M059J (cell line): ENCODE results near the gene CROCC2. TPM values are rescaled to one million over a fixed set of nuclear protein-coding genes. Genes with fewer than 3 reads are reported as not detected.

Experiments
- DNase-seq: peaks from one replicate; pipeline ENCODE4 v3.0.0-alpha.2; 2012; ENCODE audit warnings: low read depth
- total RNA-seq: library from RNA; depleted of rRNA; stranded (reverse); fragments of >200 nt; shearing (Covaris generic); gene quantifications from 2 replicates; pipeline ENCODE4 v1.2.3, GENCODE V29; 2014

Gene CROCC2
- total RNA-seq, 1 experiment from 2014 or later = not detected

DNA sequence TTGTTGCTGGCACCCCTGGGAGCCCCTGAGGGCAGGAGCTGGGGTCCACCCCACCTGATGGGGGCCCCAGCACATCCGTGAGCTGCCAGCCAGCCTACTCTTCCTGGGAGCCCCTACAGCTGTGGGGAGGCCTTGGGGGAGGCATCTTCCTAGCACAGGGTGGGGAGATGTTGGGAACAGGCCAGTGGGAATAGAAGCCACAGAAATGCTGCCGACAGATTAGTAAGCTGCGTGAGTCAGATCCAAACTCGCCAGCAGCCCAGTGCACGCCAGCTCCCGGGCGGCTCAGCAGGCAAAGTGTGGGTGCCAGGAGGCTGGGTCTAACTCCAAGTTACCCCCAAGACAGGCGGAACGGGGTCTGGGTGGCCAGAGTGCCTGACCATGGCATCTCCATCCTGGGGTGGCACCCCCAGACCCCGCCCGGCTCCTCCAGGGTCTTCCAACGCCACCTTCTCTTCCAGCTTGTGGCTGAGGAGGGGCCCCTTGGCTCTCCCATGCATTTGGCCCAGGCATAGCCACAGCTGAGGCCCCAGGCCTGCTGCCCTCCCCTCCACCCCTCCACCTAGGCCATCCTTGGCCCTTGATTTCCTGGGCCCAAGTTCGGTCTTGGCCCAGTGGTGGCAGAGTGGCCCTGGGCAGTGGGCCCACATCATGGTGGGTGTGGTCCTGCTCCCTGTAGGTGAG lies 15.3 kb downstream of the CROCC2 start:
- DNase-seq = peak; percentile 85

DNA sequence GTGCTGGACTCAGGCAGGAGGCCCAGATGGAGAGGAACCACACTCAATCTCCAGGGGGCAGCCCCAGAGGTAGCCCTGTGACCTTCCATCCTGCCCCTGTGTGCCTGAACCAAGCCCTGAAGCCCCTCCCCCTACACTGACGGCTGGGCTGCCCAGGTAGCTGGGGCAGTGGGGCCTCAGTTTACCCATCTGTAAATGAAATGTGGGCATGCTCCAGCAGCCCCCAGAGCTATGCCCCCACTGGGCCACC lies 15.8 kb downstream of the CROCC2 start:
- no peak for DNase-seq

DNA sequence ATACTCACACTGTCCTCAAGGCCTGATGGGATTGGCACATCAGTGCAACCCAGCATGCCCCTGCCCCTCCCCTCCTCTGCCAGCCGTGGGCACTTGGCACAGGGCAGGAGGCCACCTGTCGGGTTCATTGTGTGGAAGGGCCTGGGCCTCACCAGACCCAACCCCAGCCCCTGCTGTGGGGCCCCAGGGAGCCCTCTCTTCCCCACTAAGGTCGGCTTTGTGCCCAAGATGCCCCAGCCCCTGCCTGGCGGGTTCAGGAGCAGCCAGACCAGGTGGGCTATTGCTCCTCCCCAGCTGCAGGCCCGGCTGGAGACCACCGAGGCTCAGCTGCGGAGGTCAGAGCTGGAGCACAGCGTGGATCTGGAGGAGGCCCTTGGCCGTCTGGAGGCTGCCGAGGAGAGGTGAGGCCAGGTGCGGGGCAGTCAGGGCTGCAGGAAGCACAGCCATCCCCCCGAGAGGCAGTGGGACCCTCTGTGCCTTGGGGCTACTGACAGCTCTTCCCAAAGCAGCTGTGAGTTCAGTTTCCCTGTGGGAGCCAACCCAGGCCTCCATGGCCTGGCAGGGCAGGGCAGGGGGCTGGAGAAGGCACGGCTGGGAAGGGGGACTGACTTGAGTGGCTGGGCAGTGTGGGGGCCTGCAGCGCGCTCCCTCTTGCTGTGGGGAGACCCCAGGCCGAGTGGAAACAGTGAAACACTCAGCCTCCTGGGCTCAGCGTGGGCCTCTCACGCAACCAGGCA lies 16.3 kb downstream of the CROCC2 start:
- DNase-seq = no peak

DNA sequence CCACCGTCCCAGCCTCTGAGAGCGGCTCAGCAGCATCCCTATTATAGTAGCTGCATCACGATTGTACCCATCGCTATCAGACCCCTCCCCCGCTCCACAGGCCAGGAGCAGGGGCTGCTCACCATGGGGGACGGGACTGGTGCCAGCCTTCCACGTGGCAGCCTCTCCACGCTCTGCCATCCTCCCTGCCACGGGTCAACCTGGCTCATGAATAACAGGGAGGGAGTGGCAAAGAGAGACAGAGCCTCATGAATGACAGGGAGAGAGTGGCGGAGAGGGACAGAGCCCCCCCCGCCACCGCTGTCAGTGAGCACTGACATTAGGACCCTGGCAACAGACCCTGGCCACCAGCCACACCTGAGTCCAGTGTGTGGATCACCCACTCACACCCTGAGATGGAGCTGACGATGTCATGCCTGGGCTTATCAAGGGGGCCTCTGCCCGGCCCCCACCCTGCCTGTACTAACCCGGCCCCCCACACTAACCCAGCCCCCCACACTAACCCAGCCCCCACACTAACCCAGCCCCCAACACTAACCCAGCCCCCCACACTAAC lies 16.9 kb downstream of the CROCC2 start:
- DNase-seq = no peak

DNA sequence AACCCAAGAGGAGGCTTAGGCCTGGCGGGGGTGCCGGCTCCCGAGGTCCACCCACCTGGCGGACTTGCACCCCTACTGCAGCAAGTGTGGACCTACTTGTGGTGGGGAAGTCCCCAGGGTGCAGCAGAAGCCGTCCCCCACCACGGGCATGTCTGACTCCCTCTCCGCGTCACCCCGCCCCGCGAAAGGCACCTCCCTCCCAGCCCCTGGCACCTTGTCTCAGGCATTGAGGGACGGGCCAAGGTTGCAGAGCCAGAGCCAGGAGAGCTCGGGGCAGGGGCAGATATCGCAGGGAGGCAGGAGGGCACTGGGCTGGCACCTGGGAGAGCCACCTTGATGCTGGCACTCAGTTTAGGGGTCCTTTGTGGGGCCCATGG lies 19.0 kb downstream of the CROCC2 start:
- DNase-seq = no peak

DNA sequence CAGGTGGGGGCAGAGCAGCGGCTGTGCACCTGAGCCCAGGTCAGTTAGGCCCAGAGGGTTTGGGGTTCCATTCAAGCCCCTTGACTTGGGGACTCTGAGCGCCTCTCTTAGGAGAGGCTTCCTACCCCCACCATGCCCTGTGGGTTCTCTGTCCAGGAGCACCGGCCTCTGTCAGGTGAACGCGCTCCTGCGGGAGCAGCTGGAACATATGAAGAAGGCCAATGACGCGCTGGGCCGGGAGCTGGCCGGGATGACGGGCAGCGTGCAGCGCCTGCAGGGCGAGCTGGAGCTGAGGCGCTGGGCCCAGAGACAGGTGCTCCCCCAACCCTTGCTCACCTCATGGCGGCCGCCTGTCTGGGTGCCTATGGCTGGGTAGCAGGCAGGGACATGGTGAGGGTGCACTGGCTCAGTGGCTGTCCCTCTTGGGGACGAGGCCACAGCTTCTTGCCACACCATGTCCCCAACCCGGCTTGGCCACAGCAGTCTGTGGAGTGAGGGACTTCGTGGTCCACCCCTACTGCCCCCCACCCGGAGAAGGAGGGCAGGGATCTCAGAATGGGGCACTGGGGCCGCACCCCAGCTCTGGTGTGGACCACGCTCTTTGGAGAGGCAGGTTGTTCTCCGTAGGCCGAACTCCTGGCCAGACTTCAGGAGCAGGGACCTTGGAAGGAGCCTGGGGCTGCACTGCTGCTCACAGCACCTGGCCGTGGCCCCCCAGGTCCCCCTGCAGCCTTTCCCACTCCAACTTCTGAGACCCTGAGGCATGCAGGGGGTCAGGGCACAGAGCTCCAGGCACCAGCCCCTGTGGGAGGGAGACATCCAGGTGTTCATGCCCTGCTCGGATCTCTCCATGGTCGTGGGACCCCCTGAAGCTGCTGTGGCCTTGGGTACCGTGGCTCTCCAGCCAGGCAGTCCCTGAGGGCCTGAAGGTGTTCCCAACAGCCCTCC lies 19.7 kb downstream of the CROCC2 start:
- DNase-seq = no peak

DNA sequence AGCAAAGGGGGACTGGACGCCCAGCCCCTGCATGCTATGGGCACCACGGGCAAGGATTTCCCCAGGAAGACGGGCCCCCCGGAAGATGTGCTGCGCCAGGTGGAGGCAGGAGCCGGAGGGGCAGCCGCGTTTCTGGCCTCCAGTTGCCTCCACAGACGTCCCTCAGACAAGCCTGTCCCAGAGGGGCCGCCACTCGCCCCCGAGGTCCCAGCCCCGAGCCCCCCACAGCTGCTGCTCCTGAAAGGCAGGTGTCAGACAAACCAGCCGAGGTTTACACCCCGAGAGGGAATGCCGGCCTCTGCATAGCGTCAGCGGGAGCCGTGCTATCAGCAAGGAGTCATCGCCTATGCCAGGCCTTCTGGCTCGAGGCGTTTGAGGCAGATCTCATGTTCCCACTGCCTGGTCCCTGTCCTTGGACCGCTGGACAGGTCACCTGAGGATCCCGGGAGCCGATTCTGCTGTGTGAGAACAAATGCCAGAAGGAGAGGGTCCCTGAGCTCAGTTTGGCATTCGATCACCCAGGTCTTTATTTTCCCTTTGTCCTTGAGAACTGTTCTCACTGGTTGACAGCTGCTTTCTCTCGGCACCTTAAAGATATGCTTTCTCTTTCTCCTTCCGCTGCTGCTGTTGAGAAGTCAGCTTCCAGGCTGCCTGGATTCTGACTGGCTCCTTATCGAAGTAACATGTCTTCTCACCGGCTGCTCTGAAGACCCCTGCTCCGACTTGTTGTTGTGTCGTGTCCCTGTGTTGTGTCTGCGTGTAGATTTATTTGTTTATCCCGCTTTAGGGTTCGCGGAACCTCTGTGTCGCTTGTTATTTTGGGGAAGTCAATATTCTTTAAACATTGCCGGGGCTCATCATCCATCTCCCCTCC lies 20.6 kb downstream of the CROCC2 start:
- DNase-seq = no peak

DNA sequence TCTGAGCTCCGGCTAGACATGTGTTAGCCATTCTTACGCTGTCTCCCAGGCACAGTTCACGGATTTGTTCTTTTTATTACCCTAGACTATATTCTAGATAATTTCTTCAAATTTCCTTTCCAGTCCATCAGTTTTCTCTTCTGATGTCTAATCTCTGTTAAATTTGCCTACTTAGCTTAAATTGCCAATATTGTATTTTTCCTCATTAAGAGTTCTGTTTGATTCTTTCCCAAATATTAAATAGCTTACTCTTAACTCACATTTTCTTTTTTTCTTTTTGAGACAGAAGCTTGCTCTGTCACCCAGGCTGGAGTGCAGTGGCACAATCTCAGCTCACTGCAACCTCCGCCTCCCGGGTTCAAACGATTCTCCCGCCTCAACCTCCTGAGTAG lies 21.2 kb downstream of the CROCC2 start:
- no peak for DNase-seq

DNA sequence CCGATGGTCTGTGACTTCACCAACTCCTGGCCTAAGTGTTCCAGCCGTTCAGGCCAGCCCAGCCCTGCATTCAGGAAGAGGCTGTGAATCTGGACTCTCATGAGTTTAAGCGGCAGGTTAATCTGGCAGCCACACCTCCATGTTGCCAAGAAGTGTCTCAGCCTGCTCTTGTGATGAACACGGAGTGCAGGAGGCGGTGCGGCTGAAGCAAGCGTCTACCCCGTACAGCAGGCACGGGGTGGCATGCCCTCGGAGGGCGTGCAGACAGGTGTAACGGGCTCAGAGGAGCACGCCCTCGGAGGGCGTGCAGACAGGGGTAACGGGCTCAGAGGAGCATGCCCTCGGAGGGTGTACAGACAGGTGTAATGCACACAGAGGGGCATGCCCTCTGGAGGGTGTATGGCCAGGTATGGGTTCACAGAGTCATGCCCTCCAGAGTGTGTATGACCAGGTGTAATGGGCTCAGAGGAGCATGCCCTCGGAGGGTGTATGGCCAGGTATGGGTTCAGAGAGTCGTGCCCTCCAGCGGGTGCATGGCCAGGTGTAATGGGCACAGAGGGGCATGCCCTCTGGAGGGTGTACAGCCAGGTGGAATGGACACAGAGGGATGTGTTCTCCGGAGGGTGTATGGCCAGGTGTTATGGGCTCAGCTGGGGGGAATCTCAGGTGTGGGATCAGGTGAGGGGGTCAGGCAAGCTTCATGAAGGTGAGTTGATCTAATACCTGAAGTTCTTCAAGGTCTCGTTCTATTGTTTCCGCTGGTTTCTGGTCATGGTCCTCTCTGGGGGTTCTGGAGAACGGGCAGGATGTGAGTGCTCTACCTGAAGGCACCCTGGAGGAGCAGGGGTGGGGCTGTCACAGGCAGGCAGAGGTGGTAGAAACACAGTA lies 22.6 kb downstream of the CROCC2 start:
- DNase-seq = no peak

DNA sequence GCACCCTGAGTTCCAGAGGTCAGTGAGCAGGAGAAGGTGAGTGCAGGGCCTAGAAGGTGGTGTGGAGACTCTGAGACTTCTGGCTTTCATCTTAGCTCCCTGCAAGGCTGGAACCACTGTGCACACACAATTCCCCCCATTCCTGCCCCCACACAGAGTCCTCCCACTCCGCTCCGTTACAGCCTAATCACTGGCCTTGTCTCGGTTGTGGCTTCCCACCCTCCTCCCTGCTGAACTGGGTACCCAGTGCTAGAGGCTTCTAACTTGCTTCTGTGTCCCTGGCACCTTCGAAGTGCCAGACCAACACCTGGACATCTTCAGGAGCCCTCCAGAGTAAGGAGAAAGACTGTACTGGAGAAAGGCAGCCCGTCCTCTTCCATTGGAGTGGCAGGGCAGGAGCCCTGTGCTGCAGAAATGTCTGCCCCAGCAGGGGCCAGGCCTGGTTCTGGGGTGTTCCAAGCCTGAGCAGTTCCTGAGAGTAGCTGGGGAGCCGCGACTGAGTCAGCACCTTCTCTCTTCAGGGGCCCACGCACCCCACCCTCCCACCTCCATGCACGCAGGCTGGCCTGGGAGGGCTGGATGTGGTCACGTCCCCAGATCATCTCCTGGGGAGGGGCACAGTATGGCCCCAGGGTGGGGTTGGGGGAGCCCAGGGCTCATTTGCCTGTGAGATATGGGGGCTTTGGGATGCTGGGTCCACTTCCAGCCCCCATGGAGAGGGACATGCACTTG lies 23.4 kb downstream of the CROCC2 start:
- no peak for DNase-seq

DNA sequence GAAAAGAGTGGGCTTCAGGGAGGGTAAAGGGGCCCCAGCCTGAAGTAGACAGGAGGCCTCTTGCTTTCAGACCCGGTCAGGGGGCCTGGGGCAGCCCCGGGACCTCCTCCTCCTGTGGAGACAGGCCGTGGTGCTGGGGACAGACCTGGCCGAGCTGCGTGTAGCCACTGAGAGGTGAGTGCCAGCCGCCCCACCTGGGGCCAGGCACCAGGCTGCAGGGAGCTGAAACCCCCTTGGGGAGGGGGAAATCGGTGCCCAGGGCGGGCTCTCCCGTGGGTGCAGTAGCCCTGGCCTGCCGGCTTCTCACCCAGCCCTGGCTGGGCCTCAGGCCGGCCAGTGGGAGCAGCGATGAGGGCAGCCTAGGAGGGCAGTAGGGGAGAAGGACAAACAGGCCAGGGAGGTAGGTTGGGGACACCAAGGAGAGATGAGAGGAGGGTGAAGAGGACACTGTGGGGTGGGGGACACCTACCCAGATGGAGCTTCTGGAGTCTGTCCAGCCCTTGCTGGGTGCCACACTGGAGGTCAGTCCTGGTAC lies 24.0 kb downstream of the CROCC2 start:
- DNase-seq = no peak

DNA sequence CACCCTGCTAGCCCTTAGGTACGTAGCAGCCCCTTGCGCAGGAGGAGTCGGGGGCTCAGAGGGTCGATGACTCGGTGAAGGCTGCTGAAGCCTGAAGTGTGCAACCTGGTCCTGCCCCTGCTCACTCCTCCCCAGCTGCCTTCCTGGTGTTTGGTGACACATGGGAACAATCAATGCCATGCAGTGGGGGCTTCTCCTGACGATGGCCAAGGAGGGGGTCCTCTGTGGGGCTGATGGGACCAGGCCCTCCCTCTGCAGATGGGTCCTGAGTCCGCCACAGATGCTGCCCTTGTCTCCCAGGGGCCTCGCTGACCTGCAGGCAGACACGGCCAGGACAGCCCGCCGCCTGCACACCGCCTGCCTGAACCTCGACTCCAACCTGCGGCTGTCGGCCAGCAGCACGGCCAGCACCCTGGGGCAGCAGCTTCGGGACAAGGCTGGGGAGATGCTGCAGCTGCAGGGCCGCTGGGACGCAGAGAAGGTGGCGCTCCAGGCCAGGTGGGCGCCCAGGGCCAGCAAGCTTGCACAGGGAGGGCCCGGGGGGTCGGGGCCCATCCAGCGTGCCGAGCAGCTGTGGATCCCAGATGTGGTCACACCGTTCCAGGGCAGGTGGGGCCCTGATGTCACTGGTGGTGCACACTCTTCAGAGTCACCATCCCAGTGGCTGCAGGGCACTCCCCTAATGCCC lies 24.6 kb downstream of the CROCC2 start:
- DNase-seq = no peak

DNA sequence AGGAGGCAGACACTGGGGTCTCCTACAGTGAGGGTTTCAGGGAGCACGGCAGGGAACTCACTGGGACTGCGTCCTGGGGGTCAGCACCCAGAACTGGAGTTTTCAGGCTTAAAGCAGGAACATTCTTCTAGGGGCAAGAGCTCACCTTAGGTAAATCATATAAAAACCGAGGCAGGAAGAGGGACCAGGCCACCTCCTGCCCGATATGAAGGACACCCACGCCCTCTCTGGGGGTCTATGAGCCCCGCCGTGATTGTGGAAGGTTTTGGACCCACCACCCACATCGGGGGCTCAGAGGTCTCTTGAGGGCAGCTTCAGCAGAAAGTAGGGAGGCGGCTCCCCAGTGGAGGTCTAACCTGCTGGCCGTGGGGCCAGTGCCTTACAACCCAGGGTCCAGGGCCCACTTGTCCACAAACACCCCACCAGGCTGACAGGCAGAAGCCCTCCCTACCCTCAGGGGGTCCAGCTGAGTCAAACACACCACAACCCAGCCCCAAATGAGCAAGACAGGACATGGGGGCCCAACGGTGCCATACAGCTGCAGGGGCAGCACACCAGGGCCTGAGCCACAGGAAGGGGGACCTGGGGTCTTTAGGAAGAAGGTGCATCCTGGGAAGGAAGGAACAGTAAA lies 25.3 kb downstream of the CROCC2 start:
- DNase-seq = no peak

DNA sequence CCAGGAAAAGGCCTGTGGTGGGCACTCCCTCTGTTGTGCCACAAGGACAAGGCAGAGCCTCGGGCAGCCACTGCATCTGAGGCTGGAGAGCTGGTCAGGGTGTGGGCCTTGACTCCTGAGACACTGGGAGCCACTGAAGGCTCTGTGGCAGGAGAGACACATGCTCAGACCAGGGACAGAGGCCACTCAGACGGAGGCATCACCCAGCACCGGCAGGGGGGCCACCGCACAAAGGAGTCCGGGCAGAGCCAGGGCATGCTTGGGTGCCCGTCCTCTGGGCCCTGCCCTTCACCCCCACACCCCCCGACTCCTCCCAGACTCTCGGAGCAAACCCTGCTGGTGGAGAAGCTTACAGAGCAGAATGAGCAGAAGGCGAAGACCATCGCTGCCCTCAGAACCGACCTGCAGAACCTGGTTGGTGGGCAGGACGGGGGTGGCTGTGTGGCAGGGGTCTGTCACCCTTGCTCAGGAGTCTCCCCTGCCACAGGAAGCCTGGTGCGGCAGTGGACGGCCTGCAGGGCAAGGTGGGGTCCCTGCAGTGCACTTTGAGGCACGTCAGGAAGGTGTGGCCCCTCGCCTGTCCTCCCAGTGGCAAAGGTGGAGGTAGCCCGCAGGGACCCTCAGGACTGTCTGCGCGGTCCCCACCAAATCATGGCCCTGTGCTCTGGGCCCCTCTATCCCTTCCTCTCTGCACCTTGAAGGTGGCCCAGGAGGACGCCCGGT lies 26.0 kb downstream of the CROCC2 start:
- no peak for DNase-seq

DNA sequence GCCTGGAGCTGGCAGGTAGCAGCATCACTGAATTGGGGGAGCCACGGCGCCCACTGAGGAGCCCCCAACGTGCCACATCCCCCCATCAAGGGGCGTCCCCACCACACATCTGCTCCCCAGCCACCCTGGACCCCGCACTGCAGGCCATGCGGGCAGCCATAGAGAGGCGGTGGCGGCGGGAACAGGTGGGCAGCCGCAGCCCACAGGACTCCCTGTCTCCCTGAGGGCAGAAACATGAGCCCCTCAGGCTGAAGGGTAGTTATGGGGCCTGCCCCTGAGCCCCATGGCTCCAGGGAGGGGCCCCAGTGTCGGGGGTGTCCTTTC lies 26.6 kb downstream of the CROCC2 start:
- DNase-seq = no peak

DNA sequence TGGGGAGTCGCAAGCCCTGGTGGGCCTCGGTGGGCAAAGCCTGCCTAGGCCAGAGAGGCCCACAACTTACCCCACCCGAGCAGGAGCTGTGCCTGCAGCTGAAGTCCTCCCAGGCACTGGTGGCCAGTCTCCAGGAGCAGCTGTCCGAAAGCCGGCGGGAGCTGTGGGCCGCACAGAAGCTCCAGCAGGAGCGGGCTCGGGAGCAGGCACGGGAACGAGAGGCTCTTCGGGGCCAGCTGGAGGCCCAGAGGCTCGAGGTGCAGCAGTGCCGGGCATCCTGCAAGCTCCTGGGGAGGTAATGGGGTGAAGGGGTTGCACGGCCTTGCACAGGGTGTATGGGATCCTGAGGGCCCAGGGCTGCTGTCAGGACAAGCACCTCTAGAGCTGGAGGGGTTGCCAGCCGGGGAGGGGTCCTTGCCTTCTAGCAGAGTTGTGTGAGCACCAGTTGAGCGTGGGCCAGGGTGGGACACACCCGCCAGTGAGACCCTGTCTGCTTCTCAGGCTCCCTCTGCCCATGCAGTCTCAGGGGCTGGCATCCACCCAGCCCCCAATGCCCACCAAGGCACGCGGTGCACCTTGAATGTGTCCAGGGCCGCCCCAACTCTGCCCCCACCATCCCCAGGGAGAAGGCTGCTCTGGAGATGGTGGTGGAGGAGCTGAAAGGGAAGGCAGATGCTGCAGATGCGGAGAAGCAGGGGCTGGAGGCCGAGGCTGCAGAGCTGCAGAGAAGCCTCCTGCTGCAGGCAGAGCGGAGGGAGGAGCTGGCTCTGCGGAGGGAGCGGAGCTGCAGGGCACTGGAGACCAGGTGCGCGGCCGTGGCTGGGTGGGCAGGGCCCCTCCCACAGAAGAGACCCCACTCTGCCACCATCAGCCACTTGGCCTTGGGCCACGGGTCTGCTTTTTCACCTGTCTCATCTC lies 27.2 kb downstream of the CROCC2 start:
- no peak for DNase-seq
